Measurements from ENCODE around the gene PRPSAP1. TPM values are rescaled to one million over a fixed set of nuclear protein-coding genes. Genes with fewer than 3 reads are reported as not detected.

Gene PRPSAP1
- total and polyA plus RNA-seq, 2 of the 8 experiments (the other 6 are each of a cell fraction or from before 2014, with no cell fraction given): 32.0 to 54.2 TPM

DNA sequence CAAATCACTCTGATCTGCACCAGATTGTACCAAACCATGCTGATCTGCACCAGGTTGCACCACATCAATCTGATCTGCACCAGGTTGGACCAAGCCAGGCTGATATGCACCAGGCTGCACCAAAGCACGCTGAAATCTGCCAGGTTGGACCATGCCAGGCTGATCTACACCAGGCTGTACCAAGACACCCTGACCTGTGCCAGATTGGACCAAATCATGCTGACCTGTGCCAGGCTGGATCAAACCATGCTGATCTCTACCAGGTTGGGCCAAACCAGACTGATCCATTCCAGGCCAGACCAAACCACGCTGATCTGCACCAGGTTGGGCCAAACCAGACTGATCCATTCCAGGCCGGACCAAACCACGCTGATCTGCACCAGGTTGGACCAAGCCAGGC lies 61.1 kb downstream of the PRPSAP1 start (continued):
- no peak for TF ChIP-seq CEBPB (IDR thresholded peaks at IDR 0.05; ENCODE audit: low read depth, low read length)
- no peak for TF ChIP-seq CREB1 (IDR thresholded peaks at IDR 0.05)
